NCI-H2227 (cell line): ENCODE data around the gene VENTX.

Source experiments
- DNase-seq: peaks from one replicate; lab custom pipeline; 2025; ENCODE audit not compliant: unreplicated experiment; lab: John Stamatoyannopoulos, UW

The VENTX gene

DNA sequence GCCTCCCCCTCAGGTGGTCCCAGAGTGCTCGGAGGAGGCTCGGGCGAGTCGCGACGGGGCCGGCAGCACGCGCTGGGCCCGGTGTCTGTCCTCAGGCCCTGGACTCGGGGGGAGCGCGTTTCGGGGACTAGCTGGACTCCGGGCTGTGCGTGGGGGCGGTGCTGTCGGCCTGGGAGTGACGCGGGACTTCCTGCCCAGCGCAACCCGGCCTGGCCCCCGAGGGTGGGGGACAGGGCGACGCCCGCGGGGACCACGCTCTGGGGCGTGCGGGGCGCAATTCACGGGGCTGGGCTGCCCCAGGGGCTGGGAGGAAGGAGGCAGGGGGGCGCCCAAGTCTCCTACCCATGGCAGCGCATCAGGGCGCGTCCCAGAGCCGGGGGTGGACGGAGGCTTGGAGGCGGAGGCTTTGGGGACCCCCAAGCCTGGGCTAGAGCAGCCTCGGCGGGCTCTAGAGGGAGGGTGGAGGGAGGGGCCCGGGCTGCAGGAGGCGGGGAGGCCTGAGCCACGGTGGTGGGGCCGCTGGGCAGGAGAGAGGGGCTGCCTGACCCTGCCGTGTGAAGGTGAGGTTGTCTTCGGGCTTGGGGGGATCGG lies 2.3 kb upstream of the VENTX start:
- DNase-seq = no peak

DNA sequence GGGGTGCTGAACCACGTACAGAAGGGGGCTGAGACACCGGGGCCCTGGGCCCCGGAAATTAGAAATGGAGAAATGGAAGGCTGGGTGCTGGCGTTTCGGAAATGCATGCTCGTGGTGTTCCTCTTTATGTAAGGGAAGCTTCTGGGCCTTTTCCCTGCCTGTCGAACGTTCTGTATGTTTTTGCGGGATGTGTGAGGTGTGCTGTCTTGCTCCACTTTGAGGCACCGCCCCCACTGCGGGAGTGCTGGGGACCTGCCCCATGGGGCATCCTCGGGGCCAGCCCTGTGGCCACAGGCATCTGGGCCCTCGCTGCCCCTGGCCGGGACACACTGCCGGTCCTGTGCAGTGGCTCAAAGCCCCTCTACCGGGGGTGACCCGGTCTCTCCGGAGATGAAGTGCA lies 1.7 kb upstream of the VENTX start:
- no peak for DNase-seq

DNA sequence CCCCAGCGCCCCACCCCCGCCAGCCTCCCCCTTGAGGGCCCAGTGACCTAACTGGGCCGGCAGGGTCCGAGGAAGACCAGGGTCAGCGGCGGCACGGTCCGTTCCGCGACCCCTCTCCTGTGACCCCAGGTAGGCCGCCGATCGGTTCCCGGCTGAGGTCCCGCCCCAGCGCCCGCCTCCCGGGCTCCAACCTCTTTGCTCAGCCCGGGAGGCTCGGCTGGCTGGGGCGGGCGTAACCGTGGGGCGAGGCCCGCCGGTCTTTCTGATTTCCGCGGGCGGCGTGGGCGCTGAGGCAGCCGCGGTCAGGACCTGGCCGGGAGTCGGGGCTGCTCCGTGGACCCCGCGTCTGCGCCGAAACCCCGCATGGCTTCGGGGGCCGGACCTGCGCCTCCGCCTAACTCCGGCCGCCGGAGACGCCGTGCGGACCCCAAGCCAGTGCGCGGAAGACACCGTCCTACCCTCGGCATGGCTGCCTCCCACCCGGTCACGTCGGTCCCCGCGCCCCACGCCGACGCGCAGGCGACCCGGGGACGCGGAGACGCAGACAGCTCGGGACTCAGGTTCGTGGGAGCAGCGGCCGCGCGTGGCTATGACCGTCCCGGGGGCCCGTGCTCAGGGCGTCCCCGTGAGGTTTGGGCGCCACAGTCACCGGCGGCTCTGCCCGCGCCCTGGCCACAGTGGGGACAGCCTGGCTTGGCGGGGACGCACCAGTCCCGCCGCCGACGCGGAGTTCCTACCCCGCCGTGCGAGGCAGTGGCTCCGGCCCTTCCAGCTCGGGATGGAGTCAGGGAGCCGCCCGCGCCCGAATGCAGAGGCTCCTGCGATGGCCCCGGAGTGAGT lies 1.0 kb upstream of the VENTX start:
- DNase-seq = no peak

DNA sequence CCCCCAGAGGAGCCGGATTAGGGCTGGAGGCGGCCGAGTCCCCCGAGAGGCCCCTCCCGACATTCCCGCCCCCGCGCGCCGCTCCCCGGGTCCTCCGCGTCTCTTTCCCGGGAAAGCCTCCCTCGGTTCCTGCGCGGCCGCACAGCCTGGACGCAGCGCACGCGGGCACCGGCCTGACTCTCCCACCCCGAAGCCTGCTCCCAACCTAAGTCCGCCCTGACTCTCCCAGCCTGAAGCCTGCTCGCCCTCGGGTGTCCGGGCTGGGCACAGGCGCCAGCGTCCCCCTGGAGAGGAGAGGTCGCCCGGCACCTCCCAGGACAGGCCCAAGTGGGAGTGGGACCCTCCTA lies 441 bp upstream of the VENTX start:
- DNase-seq = no peak

DNA sequence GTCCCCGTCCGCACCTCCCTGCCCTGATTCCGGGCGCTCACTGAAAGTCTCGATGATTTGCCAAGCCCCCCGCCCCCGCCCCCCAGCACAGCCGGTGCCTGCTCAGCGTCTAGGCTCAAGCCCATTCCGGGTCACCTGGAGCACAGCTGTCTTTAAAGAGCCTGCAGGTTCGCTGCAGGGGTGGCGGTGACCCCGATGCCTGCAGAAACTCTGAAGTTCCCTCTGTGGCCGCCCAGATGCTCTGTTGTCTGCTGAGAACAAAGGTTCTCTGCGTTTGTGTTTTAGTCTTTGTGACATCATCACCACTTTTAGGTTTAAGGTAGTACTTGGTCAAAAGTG lies 780 bp downstream of the VENTX start:
- no peak for DNase-seq

DNA sequence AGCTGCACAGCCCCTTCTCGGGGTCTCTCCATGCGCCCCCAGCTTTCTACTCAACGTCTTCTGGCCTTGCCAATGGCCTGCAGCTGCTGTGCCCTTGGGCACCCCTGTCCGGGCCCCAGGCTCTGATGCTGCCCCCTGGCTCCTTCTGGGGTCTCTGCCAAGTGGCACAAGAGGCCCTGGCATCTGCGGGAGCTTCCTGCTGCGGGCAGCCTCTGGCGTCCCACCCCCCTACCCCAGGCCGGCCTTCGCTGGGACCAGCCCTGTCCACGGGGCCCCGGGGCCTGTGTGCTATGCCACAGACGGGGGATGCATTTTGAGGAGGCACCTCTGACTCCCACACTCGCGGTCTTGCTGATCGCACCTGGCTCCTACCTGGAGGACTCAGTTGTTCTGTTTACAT lies 2.3 kb downstream of the VENTX start:
- DNase-seq = no peak

DNA sequence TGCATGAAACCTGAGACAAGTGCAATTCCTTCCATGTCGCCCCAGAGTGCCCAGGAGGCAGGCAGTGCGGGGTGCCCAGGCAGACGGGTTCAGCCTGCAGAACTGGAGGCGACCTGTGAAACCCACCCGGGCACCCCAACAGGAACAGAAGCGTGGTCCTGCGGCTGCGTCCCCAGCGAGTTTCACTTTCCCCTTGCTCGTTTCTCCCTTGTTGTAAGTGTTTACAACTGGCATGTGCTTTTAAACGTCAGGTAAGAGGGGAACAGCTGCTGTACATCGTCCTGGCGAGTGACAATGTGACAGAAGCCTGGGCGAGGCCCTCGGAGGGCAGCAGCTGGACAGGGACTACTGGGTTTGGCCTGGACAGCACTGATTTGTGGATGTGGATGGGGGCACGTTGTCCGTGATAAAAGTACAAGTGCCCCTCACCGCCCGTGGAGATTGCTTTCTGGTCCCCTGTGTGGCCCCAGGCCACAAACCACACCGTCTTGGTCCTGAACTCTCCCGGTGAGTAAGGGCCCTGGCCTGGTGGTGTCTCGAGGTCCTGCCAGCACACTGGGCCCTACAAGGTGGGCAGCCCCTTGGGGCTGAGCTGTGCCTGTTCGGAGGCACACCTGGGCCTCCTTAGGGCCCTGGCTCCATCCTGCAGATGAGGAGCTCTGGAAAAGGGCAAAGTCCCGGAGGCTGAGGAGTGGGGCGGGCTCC lies 4.0 kb downstream of the VENTX start:
- DNase-seq = no peak

DNA sequence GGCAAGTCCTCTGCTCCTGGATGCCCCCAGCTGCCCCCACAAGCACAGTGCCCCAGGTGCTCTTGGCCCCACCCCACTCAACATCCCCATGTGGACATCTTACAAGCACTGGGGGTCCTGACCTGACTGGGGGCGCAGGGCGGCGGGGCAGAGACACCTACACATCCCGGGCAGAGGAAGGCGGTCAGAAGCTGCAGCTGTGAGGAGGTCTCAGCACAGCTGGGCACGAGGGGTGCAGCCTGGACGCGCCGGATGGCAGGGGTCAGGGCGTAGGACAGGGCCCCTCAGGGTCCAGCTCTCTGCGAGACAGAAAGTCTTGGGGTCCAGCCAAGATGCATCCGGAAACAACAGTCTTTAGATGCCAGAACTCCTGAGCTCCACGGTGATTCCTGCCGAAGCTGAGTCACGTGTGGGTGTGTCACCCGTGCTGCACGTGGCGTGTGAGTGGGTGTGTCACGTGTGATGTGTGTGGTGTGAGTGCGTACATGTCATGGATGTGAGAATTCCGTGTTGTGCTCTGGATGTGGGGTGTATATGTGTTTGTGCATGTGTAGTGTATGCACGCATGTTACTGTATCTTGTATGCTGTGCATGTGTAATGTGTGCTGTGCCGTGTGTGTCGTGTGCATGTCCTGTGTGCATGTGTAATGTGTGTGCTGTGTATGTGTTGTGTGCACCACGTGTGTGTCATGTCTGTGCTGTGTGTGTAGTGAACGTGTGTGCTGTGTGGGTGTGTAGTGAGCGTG lies 5.1 kb downstream of the VENTX start:
- DNase-seq = no peak

DNA sequence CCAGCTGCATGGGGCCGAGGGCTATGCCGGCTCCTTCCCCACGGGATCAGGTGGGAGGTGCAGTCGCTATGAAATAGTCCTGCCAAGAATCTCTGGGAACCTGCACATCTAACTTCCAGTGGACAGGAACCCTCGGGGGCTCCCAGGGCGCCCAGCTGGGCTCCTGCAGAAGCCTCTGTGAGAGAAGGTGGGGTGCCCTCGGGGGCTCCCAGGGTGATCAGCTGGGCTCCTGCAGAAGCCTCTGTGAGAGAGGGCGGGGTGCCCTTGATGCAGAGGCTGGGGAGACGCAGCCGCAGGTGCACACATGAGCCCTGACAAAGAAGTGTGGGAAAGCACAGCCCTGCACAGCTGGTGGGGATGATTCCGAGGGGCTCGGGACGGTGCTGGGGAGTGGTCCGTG lies 5.9 kb downstream of the VENTX start:
- no peak for DNase-seq

DNA sequence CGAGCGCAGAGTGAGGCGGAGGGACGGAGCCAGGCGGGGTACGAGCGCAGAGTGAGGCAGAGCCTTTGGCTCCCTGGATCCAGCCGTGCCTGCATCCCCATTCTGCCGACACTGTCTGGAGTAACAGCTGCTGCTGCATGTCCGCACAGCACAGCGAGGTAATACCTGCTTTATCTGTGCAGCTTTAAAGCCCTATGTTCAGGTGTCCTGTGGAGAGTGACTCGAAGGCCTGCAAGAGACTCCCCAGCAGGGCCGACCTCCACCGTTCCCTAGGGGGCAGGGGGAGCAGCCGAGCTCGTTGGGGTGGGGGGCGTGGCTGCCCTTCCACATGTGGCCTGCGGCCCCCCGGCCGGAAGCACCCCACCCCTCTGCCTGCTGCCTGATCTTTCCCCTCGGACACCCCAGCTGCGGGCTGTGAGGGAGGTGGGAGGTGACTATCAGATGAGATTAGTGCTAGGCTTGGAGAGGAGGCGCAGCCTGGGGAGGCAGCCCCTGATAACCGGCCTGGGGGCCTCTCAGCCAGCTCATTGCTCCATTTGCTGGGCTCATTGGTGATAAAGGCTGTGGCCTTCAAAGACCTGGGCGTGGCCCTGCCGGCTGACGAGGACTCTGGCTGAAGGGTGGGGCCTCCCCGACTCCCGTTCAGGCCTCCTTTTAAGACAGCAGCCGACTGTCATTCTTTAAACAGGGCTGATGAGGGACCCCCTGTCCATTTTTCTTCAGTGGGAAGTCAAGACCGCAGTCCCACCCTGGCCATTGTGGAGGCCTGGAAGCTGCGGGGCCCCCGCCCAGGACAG lies 8.0 kb downstream of the VENTX start:
- DNase-seq = no peak

DNA sequence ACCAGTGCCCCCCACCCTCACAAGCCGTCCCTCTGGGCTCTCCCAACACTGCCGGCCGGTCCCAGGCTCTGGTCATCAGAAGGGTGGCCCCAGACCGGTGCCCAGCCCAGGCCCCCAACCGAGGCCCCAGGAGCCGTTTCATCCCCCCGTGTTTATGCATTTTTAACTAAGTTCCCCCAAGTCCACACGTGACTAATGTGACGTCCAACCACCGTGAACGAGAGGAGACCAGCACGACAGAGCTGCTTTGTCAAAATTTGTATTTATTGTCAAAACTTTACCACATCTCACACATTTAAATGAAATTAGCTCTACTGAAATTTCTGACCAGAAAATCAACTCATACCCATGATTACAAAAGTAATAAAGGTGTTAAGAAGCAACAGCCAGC lies 8.6 kb downstream of the VENTX start:
- no peak for DNase-seq

DNA sequence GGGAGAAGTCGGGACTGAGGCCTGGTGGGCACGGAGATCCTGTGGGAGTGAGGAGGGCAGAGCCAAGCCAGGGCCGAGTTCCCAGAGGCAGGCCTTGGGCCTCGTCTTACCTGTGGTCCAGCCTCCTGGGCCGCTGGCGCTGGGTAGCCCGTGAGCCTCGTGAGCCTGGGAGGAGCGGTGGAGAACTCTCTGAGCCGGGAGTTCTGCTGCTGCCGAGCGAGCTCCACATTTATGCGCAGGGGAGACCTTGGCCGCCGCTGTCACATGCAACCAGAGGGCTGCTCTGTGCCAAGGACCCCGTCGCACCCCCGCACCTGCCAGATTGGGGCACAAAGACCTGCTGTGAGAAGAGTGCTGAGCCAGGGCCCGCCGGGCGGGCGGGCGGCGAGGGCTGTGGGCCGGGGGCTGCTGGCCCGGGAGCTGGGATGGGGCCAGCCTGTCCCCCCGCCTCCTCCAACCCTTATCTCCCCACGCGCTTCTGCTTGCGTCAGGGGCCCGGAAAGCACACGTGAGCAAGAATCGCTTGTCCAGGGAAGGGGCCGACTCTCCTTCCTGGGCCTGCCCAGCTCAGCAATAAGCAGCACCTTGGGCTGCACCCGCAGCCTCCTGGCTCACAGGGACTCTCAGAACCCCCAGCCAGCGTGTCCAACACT lies 10.2 kb downstream of the VENTX start:
- no peak for DNase-seq

DNA sequence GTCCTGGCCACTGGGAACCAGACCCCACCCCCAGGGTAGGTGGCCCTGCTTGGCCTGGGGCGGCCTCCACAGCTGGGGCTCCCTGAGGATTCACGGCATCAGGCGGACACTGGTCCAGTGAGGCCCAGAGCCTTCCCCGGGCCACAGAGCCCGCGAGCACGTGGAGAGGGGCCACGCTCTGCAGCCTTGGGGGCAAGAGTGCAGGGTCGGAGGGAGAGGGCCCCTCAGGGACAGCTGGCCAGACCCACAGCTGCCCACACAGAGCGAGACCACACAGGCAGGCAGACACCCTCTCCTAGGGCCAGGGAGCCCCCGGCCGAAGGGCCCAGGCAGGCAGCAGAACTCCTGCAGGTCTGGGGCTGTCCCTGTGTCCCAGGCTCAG lies 10.7 kb downstream of the VENTX start:
- DNase-seq = no peak

DNA sequence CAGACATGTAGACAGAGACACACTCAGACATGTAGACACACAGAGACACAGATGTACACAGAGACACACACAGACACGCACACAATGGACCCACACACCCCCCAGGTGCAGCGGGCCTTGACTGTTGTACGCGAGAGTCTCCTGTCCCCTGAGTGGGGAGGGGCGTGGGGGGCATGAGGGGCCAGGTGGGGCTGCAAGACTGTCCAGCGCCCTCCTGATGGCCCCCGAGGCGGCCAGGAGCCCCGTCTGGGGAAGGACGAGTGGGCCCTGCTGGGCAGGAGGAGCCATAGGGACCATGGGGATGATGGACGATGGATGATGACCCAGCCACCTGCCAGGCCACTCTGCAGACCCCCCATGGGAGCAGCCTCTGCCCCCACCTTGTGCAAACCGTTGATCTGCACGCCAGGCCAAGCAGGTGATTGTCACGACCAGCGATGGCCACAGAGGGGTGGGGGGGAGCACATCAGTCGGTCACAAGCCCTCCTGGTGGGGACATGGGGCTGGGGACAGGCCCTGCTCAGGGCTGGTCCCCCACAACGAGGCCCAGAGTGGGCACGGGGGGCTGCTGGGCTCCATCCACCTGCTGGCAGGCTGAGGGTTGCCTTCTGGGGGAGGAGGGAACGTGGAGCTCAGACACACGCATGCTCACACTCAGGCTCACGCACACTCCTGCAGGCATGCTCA lies 11.6 kb downstream of the VENTX start:
- DNase-seq = no peak

DNA sequence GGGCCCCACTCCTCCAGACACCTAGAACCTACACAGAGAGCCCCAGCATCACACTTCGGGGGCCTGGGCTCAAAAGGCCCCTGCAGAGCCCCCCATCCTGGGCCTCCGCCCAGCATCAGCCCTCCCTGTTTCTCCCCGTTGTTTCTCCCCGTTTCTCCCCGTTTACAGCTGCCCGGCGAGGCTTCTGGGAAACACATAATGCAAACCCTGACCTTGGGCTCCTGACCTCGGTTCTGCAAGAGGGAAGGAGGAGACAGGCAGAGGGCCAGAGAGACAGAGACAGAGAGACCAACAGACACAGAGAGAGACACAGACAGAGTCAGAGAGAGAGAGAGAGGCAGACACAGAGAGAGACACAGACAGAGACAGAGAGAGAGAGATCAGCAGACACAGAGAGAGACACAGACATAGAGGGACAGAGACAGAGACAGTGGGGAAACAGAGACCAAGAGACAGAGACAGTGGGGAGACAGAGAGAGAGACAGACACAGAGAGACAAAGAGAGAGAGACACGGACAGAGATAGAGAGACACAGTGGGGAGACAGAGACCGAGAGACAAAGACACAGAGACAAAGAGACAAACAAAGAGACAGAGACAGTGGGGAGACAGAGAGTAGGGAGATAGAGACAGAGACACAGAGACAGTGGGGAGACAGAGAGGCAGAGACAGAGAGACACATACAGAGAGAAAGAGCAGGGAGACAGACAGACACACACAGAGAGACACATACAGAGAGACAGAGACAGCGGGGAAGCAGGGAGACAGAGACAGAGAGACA lies 12.5 kb downstream of the VENTX start:
- no peak for DNase-seq

DNA sequence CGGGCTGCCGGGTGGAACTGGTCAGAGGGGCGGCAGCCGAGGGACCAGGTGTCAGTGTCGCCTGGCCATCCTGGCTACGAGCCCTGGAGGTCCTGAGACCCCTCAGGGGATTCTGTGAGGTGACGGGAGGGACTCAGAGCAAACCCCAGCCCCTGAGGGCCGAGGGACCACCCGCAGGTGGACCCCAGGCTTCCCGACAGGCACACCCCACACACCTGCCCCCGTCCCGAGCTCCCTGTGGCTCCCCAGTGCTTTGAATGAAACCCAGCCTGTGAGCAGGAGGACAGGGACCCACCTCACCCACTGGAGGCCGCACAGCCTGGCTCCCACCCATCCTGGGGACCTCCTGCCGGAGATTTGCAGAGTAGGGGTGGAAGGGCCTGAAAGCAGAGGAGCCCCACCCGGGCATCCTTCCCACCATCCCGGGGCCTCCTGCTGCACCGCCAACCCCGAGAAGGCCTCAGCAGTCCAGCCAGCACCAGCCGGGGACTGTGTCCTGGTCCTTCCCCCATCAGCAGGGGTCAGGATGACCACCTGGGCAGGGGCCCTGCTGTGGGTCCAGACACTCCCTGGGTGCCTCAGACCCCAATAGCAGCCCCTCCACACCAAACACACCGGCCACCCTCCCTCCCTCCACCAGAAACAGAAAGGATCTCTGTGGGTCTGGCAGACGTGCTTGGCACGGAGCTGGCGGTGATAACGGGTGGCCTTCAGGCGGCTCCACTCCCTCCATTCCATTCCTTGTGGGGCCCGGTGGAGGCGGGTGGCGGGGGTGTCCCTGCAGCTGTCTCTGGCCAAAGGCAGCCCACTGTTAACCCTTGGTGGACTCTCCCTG lies 13.9 kb downstream of the VENTX start:
- no peak for DNase-seq

DNA sequence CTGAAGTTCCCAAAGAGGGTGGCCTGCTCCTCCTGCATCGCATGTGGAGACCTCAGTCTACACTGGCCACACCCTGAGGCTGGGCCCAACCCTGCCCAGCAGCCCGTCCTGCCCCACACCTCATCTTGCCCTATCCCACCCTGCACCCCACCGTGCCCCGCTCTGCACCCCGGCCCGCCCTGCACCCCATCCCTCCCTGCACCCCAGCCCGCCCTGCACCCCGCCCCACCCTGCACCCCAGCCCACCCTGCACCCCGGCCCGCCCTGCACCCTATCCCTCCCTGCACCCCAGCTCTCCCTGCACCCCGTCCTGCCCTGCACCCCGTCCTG lies 14.5 kb downstream of the VENTX start:
- no peak for DNase-seq

DNA sequence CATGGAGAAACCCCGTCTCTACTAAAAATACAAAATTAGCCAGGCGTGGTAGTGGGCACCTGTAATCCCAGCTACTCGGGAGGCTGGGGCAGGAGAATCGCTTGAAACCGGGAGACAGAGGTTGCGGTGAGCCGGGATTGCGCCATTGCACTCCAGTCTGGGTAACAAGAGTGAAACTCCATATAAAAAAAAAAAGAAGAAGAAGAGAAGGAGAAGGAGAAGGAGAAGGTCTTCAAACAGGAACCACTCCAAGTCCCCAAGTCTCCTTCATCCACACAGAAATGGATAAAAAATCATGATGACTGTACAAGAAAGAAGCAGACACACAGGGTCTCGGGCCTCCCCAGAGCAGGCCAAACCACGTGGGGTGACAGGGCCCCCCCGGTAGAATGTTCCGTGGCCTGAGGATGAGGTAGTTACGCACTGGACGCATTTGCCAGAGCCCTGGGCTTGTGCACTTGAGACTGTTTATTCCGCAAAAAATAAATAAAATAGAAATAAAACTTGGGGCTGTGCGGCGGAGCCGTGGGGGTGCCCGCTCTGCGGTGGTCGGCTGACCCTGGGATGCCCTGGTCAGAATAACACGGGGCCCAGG lies 15.8 kb downstream of the VENTX start:
- DNase-seq = no peak
